Stimulated activated CD4-positive, alpha-beta T cell treated with anti-CD3 and anti-CD28 coated beads, Interleukin-1b, Interleukin-23, amount 100 ng/mL, for 4 hours (primary cell): Measurements from ENCODE around the gene LMOD3.
A peak's percentile ranks its signal among the peaks of the same experiment; 100 is the strongest.

Source experiments
- DNase-seq, 2 donors: peaks; one replicate each; pipeline ENCODE4 v3.0.0-alpha.2; 2020; ENCODE audit warnings: low read depth in 2 of 2

The LMOD3 gene

DNA sequence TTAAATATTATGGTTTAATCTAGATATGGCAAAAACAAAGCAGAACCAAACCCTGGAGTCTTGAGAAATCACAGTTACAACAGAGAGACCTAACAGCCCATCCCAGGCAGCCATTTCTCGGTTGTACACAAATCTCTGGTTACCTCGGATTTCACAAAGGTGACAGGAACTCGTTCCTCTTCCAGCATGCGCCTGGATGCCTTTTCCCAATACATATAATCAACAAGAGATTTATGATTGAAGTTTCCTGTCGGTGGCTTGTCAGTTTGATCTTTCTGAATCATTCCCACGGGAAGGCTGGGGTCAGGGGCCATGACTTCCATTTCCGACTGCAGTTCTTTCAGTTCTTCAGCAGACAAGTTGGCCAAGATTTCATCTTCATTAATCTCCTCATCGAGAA lies 445 bp downstream of the LMOD3 start:
- DNase-seq: no peak

- no peak for DNase-seq
These were observed 882 bp downstream of the LMOD3 start for GRCh38 chr3:69121513-69121912.

DNA sequence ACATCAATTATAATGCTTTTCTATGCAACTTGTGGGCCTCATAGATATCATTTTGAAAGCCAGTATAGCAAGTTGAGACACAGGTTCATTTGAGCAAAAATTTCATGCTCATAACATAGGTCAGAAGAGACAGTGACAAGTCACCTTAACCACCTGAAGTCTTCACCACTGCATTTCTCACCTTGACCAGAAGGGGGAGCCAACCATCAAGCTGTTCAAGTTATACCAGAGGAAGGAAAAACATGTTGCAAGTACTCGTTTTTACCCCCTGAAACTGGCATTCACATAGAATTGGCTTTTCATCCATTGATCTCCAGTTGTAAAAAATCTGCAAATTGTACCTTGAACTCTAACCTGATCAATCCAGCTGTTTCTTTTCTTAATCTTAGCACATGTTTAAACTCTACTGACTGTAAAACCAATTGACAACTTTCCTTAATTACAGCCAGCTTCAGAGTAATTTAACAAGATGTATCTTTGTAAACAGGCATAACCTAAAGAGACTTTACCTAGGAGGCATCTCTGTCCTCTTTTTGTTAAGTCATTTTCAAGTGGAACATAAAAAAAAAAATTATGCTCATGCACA lies 1.4 kb downstream of the LMOD3 start:
- DNase-seq: peak; percentile 55 to 87

GRCh38 chr3:69119681-69120080 lies 2.7 kb downstream of the LMOD3 start:
- DNase-seq: no peak

- DNase-seq: no peak
These were observed 3.3 kb downstream of the LMOD3 start for GRCh38 chr3:69119138-69119537.

DNA sequence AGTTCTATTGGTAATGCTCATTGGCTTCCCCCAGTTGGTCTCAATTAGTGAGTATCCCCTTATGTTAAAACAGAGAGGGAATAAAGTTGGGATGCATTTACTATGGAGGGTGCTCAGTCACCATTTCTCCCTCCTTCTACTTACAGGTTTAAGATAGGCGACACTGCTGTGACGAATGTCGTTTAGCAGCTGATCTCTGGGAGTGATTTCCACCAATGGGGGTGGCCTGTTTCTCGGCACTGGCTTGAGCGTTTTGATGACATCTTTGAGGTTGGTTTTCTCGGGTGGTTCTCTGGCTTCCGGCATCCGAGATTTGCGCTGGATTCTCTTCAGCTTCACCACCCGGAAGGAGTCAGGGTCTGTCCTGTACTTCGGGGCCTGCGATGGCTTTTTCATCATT lies 3.8 kb downstream of the LMOD3 start:
- DNase-seq: no peak

- no peak for DNase-seq
These were observed 5.5 kb downstream of the LMOD3 start for GRCh38 chr3:69116897-69117296.

GRCh38 chr3:69116162-69116561 lies 6.2 kb downstream of the LMOD3 start:
- no peak for DNase-seq

DNA sequence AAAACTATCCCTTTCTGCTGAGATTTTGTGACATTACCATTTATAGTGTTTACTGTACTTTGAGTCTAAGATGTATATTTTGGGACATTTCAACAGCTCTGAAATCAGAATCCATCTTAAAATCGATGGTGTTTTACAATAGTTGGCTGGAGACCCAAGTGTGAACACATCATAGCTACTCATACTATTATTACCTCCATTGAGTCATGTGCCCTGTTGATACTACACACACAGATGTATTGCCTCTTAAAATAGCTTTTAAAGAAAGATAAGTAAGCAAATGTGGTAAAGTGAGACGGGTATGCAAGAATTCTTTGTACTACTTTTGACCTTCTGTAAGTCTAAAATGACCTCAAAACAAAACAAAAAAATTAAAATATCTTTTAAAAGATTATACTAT lies 6.7 kb downstream of the LMOD3 start:
- DNase-seq: no peak

DNA sequence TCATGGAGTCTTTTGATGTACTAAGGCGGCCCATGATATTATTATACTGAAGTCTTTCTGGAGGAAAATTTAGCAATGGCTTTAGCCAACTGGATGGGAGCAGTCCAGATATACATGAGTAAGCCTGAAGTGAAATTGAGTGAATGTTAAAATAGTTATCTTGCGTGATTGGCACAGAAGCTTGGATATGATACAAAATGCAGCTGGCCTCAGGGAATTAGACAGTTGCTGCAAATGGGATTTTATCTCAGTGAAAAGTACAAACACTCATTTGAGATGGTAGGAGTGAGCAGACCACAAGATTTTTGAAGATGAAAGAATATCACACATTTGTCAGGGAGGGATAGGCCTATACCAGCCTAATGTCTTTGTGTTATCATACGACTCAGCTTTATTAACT lies 8.9 kb downstream of the LMOD3 start:
- no peak for DNase-seq

DNA sequence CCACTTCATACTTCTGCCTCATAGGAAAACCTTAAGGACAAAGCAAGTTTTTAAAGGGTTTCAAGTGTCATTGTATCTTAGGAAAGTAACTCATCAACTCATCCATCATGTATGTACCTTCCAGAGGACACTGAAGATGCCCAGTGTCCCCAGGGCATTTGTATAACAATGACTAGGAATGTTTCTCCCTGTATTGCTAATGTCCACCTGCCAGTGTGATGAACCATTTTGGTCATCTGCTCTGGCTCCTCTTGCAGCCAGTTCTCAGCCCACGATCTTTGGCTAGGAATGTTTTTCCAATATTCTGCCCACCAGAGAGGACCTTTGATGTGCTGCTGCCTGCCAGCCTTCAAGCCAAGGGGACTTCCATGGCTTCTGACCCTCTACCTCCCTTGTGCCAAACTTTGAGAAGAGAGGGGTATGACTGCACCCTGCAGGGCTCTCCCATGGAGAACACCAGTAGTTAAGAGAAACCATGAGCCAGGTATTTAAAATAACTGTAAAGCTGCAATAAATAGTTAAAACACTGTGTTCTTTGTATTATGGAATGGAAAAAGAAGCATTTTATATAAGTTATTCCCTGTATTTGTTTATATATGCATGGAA lies 11.4 kb downstream of the LMOD3 start:
- no peak for DNase-seq

DNA sequence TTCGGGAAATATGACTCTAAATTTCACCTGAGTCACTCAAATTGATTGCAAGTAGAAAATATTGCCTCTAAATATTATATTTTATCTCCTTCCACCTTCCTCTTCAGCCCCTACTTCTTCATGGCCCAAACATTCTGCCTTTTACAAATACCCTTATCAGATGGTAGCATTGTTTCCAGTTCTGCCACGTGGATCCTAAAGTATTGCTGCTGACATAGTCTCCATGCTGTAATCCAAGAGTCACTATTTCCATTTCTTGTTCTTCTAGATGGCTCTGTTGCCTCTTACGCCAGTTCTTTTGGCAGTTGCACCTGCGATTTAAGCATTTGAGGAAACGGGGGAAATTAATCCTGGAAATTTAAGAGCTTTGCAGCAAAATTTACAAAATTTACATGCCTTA lies 13.6 kb downstream of the LMOD3 start:
- DNase-seq: no peak

GRCh38 chr3:69107841-69108240 lies 14.6 kb downstream of the LMOD3 start:
- no peak for DNase-seq

- no peak for DNase-seq
These were observed 17.1 kb downstream of the LMOD3 start for GRCh38 chr3:69105320-69105719.

- DNase-seq: no peak
These were observed 17.8 kb downstream of the LMOD3 start for GRCh38 chr3:69104586-69104985.

GRCh38 chr3:69103123-69103522 lies 19.3 kb downstream of the LMOD3 start:
- DNase-seq: no peak

DNA sequence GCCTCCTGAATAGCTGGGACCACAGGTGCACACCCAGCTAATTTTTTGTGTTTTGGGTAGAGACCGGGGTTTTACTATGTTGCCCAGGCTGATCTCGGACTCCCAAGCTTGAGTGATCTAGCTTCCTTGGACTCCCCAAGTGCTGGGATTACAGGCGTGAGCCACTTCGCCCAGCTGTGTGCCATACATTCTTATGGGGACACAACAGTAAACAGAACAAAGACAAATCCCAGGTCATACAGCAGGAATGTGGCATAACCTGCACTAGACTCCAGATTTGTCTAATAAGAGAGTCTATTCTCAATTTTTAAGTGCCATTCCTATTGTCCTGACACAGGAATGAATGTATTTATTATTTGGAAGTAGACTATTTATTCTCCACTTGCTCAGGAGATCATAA lies 20.0 kb downstream of the LMOD3 start:
- DNase-seq: no peak

DNA sequence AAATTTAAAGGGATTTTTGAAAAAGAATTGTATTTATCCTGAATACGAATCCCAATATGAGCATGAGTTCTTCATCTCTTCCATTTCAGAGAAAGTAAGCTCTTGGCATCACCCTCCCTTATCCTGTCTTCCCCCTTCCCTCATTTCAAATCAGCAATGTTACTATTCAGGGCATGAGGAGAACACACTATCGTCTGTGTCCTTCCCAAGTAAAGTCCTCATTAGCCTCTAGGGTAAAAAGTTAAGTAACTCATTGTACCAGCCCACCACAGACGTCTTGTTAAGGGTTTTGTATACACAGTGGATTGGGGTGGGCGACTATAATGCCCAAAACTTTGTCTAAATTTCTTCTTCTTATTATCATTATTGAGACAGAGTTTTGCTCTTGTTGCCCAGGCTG lies 22.8 kb downstream of the LMOD3 start:
- DNase-seq: no peak

DNA sequence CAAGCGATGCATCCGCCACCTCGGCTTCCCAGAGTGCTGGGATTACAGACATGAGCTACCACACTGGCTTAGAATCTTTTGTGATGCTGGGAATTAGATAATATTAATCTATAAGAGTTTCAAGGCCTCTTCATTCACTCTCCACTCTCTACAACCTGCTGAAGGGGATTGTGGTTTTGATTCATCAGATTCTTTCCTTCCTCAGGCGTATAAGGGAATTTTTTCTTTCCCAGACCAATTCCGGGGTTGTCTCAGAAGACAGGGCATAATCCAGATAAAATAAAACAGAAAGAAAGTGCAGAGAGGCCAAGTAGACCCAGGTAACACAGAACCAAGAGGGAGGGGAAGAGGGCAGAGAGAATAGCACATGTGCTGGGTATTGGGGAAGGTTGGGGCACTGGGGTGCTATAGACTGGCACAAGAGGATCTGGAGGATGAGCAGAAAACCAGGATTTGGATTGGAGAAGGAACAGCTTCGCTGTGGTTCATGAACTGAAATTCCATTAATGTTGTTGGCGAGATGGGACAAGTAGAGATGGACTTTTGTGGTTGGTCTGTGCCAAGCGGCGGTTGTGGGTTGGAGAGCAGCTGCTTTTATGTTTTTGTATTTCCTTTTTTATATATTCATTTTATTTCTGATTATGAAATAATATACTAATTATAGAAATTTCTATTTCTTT lies 24.8 kb downstream of the LMOD3 start:
- no peak for DNase-seq

- no peak for DNase-seq
These were observed 26.1 kb downstream of the LMOD3 start for GRCh38 chr3:69096299-69096698.

GRCh38 chr3:69095636-69096035 lies 26.8 kb downstream of the LMOD3 start:
- no peak for DNase-seq

GRCh38 chr3:69094467-69095205 lies 27.8 kb downstream of the LMOD3 start:
- no peak for DNase-seq

- DNase-seq: no peak
These were observed 30.3 kb downstream of the LMOD3 start for GRCh38 chr3:69092030-69092516.
